Measurements from ENCODE around the gene NTM.

The NTM gene

DNA sequence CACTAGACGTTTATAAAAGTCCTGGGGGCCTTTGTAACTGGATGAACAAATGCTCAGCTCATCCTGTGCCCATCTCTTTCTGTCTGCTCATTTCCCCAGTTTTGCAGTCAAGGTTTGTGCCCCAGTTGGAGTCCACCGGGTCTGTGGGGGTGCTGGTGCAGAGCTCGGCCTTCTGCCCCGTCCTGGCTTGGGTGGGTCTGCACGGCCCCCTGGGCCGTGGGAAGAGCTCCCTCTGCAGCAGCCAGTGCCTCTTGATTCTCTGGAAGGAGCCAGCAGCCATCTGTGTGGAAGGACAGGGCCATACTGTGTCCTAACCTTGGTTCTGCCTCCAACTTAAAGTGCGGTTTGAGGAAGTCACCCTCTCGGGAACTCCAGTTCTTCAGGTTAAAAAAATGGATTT, 140.2 kb downstream of the NTM start:
- no peak overlapping the region for H3K27ac ChIP-seq (replicated peaks)
- H3K27me3 ChIP-seq (ENCODE audit: insufficient read depth, poor library complexity, severe bottlenecking): no peaks in the 10 kb centered on the region
- no peak overlapping the region for H3K4me3 ChIP-seq (replicated peaks; ENCODE audit: insufficient read depth, low read length)
- DNase-seq (ENCODE audit: low read depth in 1 of 2, low spot score in 1 of 2): no peak
- no peak for TF ChIP-seq SPI1 (IDR thresholded peaks at IDR 0.05; ENCODE audit: borderline replicate concordance, low read depth)
- TF ChIP-seq CTCF (IDR thresholded peaks at IDR 0.05; ENCODE audit: insufficient read depth, low read length): no peak
- TF ChIP-seq GABPA (IDR thresholded peaks at IDR 0.05; ENCODE audit: low read depth): no peak

DNA sequence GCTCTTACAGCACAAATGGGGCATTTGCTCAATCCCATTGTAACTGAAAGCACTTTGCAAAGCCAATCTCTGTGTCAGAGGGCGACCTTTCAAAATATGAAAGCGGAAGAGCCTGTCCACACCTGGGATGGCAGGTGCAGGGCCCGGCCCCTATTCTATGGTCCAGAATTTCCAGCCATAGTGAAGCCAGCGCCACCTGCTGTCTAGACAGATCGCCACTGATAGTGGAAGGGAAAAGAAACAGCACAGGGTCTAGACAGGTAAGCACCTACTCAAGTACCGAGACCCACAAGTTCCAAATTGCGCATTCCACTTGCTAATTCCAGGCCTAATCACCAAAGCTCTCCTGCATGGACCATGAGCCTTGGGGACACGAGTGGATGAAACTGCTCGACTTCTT, 141.4 kb downstream of the NTM start:
- no peaks in the 10 kb centered on the region for H3K27me3 ChIP-seq (ENCODE audit: insufficient read depth, poor library complexity, severe bottlenecking)
- DNase-seq (ENCODE audit: low read depth in 1 of 2, low spot score in 1 of 2): peak in 1 of 2 experiments; percentile 20
- H3K27ac ChIP-seq (replicated peaks): no peak overlapping the region
- no peak overlapping the region for H3K4me3 ChIP-seq (replicated peaks; ENCODE audit: insufficient read depth, low read length)
- TF ChIP-seq POLR2AphosphoS5 (IDR thresholded peaks at IDR 0.05; ENCODE audit: low read depth) (no peak), CTCF (IDR thresholded peaks at IDR 0.05; ENCODE audit: insufficient read depth, low read length) (peak; percentile 41)

GRCh38 chr11:131512228-131512627, 141.8 kb downstream of the NTM start:
- H3K4me3 ChIP-seq (replicated peaks; ENCODE audit: insufficient read depth, low read length): no peak overlapping the region
- no peaks in the 10 kb centered on the region for H3K27me3 ChIP-seq (ENCODE audit: insufficient read depth, poor library complexity, severe bottlenecking)
- no peak overlapping the region for H3K27ac ChIP-seq (replicated peaks)
- TF ChIP-seq POLR2AphosphoS5 (IDR thresholded peaks at IDR 0.05; ENCODE audit: low read depth) (no peak), CTCF (IDR thresholded peaks at IDR 0.05; ENCODE audit: insufficient read depth, low read length) (no peak), GABPA (IDR thresholded peaks at IDR 0.05; ENCODE audit: low read depth) (no peak), SPI1 (IDR thresholded peaks at IDR 0.05; ENCODE audit: borderline replicate concordance, low read depth) (no peak)
- TF ChIP-seq, protein P1, sequence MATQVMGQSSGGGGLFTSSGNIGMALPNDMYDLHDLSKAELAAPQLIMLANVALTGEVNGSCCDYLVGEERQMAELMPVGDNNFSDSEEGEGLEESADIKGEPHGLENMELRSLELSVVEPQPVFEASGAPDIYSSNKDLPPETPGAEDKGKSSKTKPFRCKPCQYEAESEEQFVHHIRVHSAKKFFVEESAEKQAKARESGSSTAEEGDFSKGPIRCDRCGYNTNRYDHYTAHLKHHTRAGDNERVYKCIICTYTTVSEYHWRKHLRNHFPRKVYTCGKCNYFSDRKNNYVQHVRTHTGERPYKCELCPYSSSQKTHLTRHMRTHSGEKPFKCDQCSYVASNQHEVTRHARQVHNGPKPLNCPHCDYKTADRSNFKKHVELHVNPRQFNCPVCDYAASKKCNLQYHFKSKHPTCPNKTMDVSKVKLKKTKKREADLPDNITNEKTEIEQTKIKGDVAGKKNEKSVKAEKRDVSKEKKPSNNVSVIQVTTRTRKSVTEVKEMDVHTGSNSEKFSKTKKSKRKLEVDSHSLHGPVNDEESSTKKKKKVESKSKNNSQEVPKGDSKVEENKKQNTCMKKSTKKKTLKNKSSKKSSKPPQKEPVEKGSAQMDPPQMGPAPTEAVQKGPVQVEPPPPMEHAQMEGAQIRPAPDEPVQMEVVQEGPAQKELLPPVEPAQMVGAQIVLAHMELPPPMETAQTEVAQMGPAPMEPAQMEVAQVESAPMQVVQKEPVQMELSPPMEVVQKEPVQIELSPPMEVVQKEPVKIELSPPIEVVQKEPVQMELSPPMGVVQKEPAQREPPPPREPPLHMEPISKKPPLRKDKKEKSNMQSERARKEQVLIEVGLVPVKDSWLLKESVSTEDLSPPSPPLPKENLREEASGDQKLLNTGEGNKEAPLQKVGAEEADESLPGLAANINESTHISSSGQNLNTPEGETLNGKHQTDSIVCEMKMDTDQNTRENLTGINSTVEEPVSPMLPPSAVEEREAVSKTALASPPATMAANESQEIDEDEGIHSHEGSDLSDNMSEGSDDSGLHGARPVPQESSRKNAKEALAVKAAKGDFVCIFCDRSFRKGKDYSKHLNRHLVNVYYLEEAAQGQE (IDR thresholded peaks at IDR 0.05; ENCODE audit: insufficient replicate concordance, low read depth): no peak
- DNase-seq (ENCODE audit: low read depth in 1 of 2, low spot score in 1 of 2): no peak

DNA sequence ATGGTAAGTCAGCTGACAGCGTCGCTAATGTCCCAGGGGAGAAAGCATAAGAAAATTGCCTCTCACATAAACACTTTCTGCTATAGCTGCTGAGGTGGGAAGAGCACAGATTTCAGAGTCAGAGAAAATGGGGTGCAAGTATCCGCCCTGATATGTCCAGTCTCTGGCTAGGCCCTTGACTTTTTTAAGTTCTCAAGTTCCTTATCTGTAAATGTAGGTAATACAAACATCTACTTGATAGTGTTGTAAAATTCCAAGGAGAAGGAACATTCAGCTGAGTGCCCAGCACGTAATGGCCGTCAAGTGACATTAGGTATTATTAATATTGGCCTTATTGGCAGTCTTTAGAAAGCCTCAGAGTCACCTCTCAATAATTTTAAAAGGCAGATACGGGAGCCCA, 143.6 kb downstream of the NTM start:
- TF ChIP-seq SPI1 (IDR thresholded peaks at IDR 0.05; ENCODE audit: borderline replicate concordance, low read depth) (no peak), GABPA (IDR thresholded peaks at IDR 0.05; ENCODE audit: low read depth) (no peak), POLR2AphosphoS5 (IDR thresholded peaks at IDR 0.05; ENCODE audit: low read depth) (no peak), CTCF (IDR thresholded peaks at IDR 0.05; ENCODE audit: insufficient read depth, low read length) (no peak)
- TF ChIP-seq, protein P1 (IDR thresholded peaks at IDR 0.05; ENCODE audit: insufficient replicate concordance, low read depth): no peak

More for the DNA sequence above, 143.6 kb downstream of the NTM start:
- no peak for DNase-seq (ENCODE audit: low read depth in 1 of 2, low spot score in 1 of 2)
- Histone ChIP-seq H3K27me3 (ENCODE audit: insufficient read depth, poor library complexity, severe bottlenecking) (no peaks in the 10 kb centered on the region), H3K4me3 (replicated peaks; ENCODE audit: insufficient read depth, low read length) (no peak overlapping the region), H3K27ac (replicated peaks) (no peak overlapping the region)
